Measurements from ENCODE around the gene FAM13A.

FAM13A gene

GRCh38 chr4:88940506-88940905, 116.5 kb downstream of the FAM13A start:
- no peak overlapping the region for H3K4me3 ChIP-seq (ENCODE audit: low read depth in 1 of 2, low read length in 1 of 2)
- H3K36me3 ChIP-seq = no peaks in the 10 kb centered on the region
- no peaks in the 10 kb centered on the region for H3K4me1 ChIP-seq (ENCODE audit: control insufficient read depth in 1 of 2, insufficient read depth in 1 of 2, low read depth in 1 of 2, low read length in 1 of 2)
- no peak overlapping the region for H3K27ac ChIP-seq
- no peaks in the 10 kb centered on the region for H3K9me3 ChIP-seq
- no peaks in the 10 kb centered on the region for H3K27me3 ChIP-seq
- no peak for TF ChIP-seq CTCF (IDR thresholded peaks at IDR 0.05)

GRCh38 chr4:88939697-88940096, 117.3 kb downstream of the FAM13A start:
- Histone ChIP-seq H3K36me3 (no peaks in the 10 kb centered on the region), H3K9me3 (no peaks in the 10 kb centered on the region), H3K4me3 (ENCODE audit: low read depth in 1 of 2, low read length in 1 of 2) (no peak overlapping the region), H3K4me1 (ENCODE audit: control insufficient read depth in 1 of 2, insufficient read depth in 1 of 2, low read depth in 1 of 2, low read length in 1 of 2) (no peaks in the 10 kb centered on the region), H3K27me3 (no peaks in the 10 kb centered on the region), H3K27ac (no peak overlapping the region)
- TF ChIP-seq CTCF (IDR thresholded peaks at IDR 0.05) = no peak

- Histone ChIP-seq H3K4me3 (ENCODE audit: low read depth in 1 of 2, low read length in 1 of 2) (no peak overlapping the region), H3K9me3 (no peaks in the 10 kb centered on the region), H3K27ac (no peak overlapping the region), H3K4me1 (ENCODE audit: control insufficient read depth in 1 of 2, insufficient read depth in 1 of 2, low read depth in 1 of 2, low read length in 1 of 2) (no peaks in the 10 kb centered on the region), H3K27me3 (no peaks in the 10 kb centered on the region), H3K36me3 (no peaks in the 10 kb centered on the region)
- no peak for TF ChIP-seq CTCF (IDR thresholded peaks at IDR 0.05)
Measured at GRCh38 chr4:88938138-88938537, 118.8 kb downstream of the FAM13A start.

GRCh38 chr4:88937081-88937480, 119.9 kb downstream of the FAM13A start:
- Histone ChIP-seq H3K9me3 (no peaks in the 10 kb centered on the region), H3K36me3 (no peaks in the 10 kb centered on the region), H3K27ac (no peak overlapping the region), H3K4me1 (ENCODE audit: control insufficient read depth in 1 of 2, insufficient read depth in 1 of 2, low read depth in 1 of 2, low read length in 1 of 2) (no peaks in the 10 kb centered on the region), H3K27me3 (no peaks in the 10 kb centered on the region), H3K4me3 (ENCODE audit: low read depth in 1 of 2, low read length in 1 of 2) (no peak overlapping the region)
- TF ChIP-seq CTCF (IDR thresholded peaks at IDR 0.05) = no peak

GRCh38 chr4:88933414-88934160, 123.4 kb downstream of the FAM13A start:
- TF ChIP-seq CTCF (IDR thresholded peaks at IDR 0.05) = no peak
- Histone ChIP-seq H3K36me3 (no peaks in the 10 kb centered on the region), H3K27me3 (no peaks in the 10 kb centered on the region), H3K4me1 (ENCODE audit: control insufficient read depth in 1 of 2, insufficient read depth in 1 of 2, low read depth in 1 of 2, low read length in 1 of 2) (no peaks in the 10 kb centered on the region), H3K9me3 (no peaks in the 10 kb centered on the region), H3K27ac (no peak overlapping the region), H3K4me3 (ENCODE audit: low read depth in 1 of 2, low read length in 1 of 2) (no peak overlapping the region)

Data from neutrophil (primary cell).